Suprapubic skin (tissue), 3 donors: Measurements from ENCODE around the gene ETFA.

Experiments
- CTCF ChIP-seq, 2 donors: fragments of 200-600 bp in 1 of 2; fragments of 450-650 bp in 1 of 2; sonication (generic) in 1 of 2; IDR thresholded peaks; one replicate each; pipeline ENCODE4 v1.5.1; 2016 to 2019; ENCODE audit warnings: antibody characterized with exemption in 2 of 2, mild to moderate bottlenecking in 1 of 2, moderate library complexity in 1 of 2
- EP300 ChIP-seq: sonication (generic); formaldehyde crosslinking; IDR thresholded peaks from one replicate; pipeline ENCODE4 v1.6.1; 2017; ENCODE audit warnings: antibody characterized with exemption
- POLR2A ChIP-seq, 2 donors: fragments of 450-650 bp; IDR thresholded peaks; one replicate each; pipeline ENCODE4 v1.6.1; 2017; ENCODE audit warnings: antibody characterized with exemption in 2 of 2, mild to moderate bottlenecking in 2 of 2, moderate library complexity in 2 of 2

- TF ChIP-seq POLR2A (IDR thresholded peaks at IDR 0.05) (no peak), CTCF (IDR thresholded peaks at IDR 0.05) (no peak), EP300 (no peak)
Observed at GRCh38 chr15:76274821-76275220, 36.4 kb downstream of the ETFA start.
